ENCODE data around the gene MYLIP. TPM values are rescaled to one million over a fixed set of nuclear protein-coding genes. Genes with fewer than 3 reads are reported as not detected.

The MYLIP gene
- total RNA-seq, 6 experiments from 2014 or later, result 0.80 to 1.2 (median 1.0) TPM

DNA sequence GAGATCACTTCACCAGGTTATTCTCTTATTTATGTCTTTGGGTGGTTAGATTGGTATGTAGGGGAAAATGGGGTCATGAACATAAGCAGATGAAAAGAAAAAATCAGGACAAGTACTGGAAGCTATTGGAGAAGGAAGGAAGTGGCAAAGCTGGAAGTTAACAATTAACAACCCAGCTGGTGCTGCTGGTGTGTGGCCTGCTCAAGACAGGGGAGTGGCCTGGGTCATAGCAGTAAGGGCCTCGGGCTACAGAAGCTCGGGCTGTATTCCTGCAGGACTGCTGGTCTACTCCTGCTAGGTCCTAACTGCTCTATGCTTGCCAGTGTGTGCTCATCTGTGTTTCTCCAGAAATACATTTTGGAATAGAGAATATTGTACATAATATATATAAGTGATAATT is 19.6 kb downstream of the MYLIP start:
- DNase-seq, result no peak
- no peak overlapping the region for H3K4me3 Mint-ChIP-seq
- no peaks in the 10 kb centered on the region for H3K9me3 Mint-ChIP-seq
- H3K4me1 Mint-ChIP-seq (ENCODE audit: low read depth), result no peaks in the 10 kb centered on the region
- peaks cover 3% of the 10 kb centered on the region; the same call in 1 of the 2 replicates for H3K36me3 Mint-ChIP-seq (ENCODE audit: low read depth)
- no peak overlapping the region for H3K27ac Mint-ChIP-seq
- TF ChIP-seq, protein P1, sequence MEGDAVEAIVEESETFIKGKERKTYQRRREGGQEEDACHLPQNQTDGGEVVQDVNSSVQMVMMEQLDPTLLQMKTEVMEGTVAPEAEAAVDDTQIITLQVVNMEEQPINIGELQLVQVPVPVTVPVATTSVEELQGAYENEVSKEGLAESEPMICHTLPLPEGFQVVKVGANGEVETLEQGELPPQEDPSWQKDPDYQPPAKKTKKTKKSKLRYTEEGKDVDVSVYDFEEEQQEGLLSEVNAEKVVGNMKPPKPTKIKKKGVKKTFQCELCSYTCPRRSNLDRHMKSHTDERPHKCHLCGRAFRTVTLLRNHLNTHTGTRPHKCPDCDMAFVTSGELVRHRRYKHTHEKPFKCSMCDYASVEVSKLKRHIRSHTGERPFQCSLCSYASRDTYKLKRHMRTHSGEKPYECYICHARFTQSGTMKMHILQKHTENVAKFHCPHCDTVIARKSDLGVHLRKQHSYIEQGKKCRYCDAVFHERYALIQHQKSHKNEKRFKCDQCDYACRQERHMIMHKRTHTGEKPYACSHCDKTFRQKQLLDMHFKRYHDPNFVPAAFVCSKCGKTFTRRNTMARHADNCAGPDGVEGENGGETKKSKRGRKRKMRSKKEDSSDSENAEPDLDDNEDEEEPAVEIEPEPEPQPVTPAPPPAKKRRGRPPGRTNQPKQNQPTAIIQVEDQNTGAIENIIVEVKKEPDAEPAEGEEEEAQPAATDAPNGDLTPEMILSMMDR (IDR thresholded peaks at IDR 0.05), result no peak
- H3K27me3 Mint-ChIP-seq (ENCODE audit: insufficient read depth), result peaks cover 30% of the 10 kb centered on the region

DNA sequence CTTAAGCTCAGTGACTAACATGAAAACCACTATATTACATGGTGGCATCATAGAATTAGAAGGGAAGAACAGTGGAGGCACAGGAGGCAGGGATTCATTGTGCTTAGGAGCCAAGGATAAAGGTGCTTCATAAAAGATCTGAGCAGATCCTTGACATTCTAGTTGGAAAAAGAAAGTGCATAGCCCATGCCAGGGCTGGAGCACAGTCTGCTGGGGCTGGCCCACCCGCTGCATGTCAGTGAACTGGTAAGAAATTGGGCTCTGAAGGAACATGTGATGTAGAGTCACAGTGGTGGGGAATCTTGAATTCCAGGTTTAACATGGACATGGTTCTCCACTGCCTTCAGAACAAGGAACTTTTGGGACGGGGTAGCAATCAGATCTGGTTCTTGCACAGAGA is 20.4 kb downstream of the MYLIP start:
- Mint-ChIP-seq H3K4me3 (no peak overlapping the region), H3K27me3 (ENCODE audit: insufficient read depth) (peaks cover 30% of the 10 kb centered on the region), H3K27ac (no peak overlapping the region), H3K4me1 (ENCODE audit: low read depth) (no peaks in the 10 kb centered on the region), H3K36me3 (ENCODE audit: low read depth) (no peaks in the 10 kb centered on the region), H3K9me3 (no peaks in the 10 kb centered on the region)
- TF ChIP-seq, protein P1 (IDR thresholded peaks at IDR 0.05), result no peak
- no peak for DNase-seq

DNA sequence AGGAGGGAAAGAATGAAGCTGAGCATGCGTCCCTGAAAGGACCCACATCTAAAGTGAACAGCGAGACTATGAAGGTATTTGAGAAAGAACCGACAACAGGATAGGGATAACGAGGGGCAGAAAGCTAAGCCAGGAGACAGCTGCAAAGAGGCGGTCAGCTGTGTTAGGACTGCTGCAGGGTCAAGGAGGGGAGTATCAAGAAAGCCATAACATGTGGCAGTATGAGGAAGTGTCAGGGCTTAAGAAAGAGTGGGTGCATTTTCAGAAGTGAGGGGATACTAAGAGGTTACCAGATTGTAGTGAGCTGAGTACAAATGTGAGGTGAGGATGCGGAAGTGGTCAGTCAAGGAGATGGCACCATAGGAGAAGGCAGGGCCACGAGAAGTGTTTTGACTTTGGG is 21.2 kb downstream of the MYLIP start:
- Mint-ChIP-seq H3K9me3 (no peaks in the 10 kb centered on the region), H3K36me3 (ENCODE audit: low read depth) (no peaks in the 10 kb centered on the region), H3K27ac (no peak overlapping the region), H3K4me3 (no peak overlapping the region), H3K27me3 (ENCODE audit: insufficient read depth) (peaks cover 31% of the 10 kb centered on the region), H3K4me1 (ENCODE audit: low read depth) (no peaks in the 10 kb centered on the region)
- no peak for DNase-seq
- TF ChIP-seq, protein P1 (IDR thresholded peaks at IDR 0.05), result no peak

DNA sequence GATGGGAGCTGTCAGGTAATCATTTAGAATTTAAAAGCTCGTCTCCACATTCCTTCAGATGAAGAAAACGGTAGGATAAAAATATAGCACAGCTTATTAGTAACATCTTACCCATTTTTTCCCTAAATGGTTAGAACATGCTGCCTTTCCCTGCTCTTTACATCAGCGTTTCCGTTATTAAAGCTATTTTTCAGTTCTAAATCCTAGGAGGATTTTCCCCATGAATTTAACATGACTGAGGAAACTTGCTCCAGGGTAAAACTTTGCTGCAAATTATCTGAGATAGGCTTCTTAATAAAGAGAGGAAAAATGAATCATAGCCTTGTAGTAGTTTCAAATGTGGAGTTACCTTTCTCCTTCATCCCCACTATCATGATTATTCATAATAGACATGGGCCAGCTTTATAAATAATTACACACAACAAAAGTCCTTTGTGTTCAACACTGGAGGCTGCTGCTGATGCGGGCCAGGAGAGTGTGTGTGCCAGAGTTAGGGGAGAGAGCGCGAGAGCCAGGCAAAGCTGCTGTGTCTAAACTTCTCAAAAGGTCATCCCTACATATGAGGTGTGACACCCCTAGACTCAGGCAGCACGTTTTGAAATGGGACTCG is 24.4 kb downstream of the MYLIP start:
- Mint-ChIP-seq H3K9me3 (no peaks in the 10 kb centered on the region), H3K4me1 (ENCODE audit: low read depth) (no peaks in the 10 kb centered on the region), H3K36me3 (ENCODE audit: low read depth) (no peaks in the 10 kb centered on the region), H3K27me3 (ENCODE audit: insufficient read depth) (peaks cover 37% of the 10 kb centered on the region), H3K4me3 (no peak overlapping the region), H3K27ac (no peak overlapping the region)
- no peak for DNase-seq
- TF ChIP-seq, protein P1 (IDR thresholded peaks at IDR 0.05), result no peak

DNA sequence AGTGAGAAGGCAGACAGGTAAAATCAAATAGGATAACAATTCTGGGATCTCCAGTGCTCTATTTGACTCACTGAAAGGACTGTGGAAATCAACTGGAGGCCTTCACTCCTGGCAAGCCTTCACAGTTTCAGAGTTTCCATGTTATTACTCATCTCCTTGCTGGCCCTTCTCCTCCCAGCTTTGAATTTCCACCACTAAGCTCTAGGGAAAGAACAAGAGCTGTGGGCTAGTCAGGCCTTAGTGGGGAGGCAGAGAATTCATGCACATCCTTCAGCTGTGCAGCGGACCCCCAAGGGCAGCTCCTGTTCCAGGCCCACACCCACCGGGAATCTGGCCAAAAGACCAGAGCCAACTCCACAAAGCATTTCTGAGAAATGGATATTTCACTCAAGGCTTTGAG is 26.0 kb downstream of the MYLIP start:
- no peak overlapping the region for H3K27ac Mint-ChIP-seq
- peak; percentile 44 for DNase-seq
- no peaks in the 10 kb centered on the region for H3K36me3 Mint-ChIP-seq (ENCODE audit: low read depth)
- H3K27me3 Mint-ChIP-seq (ENCODE audit: insufficient read depth), result peaks cover 35% of the 10 kb centered on the region
- no peaks in the 10 kb centered on the region for H3K4me1 Mint-ChIP-seq (ENCODE audit: low read depth)
- H3K9me3 Mint-ChIP-seq, result no peaks in the 10 kb centered on the region
- H3K4me3 Mint-ChIP-seq, result no peak overlapping the region
- TF ChIP-seq, protein P1 (IDR thresholded peaks at IDR 0.05), result no peak

Measured in HFFc6 (cell line).